BE2C (cell line): ENCODE data around the gene COL4A4.

Experiments used
- DNase-seq: peaks from one replicate; pipeline ENCODE4 v3.0.0-alpha.2; 2020
- H3K27me3 ChIP-seq: fragments of 250-450 bp; sonication (Bioruptor Pico); 2 replicates; pipeline ENCODE4 v1.5.1; 2020; ENCODE audit warnings: mild to moderate bottlenecking
- H3K36me3 ChIP-seq: fragments of 250-450 bp; sonication (Bioruptor Pico); 2 replicates; pipeline ENCODE4 v1.5.1; 2020; ENCODE audit warnings: mild to moderate bottlenecking
- H3K4me1 ChIP-seq: fragments of 250-450 bp; sonication (Bioruptor Pico); 2 replicates; pipeline ENCODE4 v1.5.1; 2020
- H3K4me3 ChIP-seq: 2 replicates; pipeline ENCODE4 v1.5.1; 2011; ENCODE audit warnings: low read depth, low read length
- H3K9me3 ChIP-seq: fragments of 250-450 bp; sonication (Bioruptor Pico); 2 replicates; pipeline ENCODE4 v1.5.1; 2020
- TF ChIP-seq, protein P1 (sequence below): IDR thresholded peaks from 2 replicates; pipeline ENCODE4 v1.5.1; 2012; ENCODE audit warnings: mild to moderate bottlenecking, low read depth, low read length

Gene COL4A4

DNA sequence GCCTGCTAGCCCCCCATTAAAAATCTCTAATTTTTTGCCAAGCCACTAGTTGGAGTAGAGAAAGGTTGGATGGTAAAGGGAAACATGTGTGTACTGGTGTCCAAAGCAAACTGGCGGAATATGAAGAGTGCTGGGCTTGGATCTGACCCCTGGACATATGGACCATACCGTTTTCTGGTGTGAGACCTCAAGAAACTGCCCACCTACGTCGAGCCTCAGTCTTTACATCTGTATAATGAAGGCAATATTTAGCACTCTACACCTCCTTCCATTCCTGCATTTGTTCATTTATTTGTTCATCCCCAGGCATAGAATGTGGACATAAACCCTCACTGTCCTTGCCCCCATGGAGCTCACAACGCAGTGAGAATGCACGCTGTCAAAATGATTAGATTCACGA lies 185.7 kb downstream of the COL4A4 start:
- no peak for DNase-seq
- Histone ChIP-seq H3K4me3 (no peak overlapping the region), H3K36me3 (no peaks in the 10 kb centered on the region), H3K27me3 (no peaks in the 10 kb centered on the region), H3K4me1 (no peaks in the 10 kb centered on the region), H3K9me3 (no peaks in the 10 kb centered on the region)
- TF ChIP-seq, protein P1, sequence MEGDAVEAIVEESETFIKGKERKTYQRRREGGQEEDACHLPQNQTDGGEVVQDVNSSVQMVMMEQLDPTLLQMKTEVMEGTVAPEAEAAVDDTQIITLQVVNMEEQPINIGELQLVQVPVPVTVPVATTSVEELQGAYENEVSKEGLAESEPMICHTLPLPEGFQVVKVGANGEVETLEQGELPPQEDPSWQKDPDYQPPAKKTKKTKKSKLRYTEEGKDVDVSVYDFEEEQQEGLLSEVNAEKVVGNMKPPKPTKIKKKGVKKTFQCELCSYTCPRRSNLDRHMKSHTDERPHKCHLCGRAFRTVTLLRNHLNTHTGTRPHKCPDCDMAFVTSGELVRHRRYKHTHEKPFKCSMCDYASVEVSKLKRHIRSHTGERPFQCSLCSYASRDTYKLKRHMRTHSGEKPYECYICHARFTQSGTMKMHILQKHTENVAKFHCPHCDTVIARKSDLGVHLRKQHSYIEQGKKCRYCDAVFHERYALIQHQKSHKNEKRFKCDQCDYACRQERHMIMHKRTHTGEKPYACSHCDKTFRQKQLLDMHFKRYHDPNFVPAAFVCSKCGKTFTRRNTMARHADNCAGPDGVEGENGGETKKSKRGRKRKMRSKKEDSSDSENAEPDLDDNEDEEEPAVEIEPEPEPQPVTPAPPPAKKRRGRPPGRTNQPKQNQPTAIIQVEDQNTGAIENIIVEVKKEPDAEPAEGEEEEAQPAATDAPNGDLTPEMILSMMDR = no peak

DNA sequence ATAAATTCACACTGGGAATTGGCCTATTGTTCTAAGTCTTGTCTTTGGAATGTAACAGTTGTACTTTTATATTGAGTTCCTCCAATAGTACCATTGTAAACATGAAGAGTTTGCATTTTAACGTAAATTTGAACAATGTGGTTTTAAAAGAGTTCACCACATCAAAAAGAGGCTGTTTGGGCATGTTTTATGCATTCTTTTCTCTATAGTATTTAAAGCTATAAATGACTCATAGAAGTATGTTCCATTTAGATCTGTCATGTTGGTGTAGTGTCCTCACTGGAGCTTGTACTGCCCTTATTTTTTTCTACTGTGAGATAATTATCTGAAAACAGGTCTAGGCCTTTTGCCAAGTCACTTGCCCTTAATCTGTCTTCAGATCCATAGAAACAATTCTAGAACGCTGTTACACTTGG lies 186.2 kb downstream of the COL4A4 start:
- no peaks in the 10 kb centered on the region for H3K9me3 ChIP-seq
- H3K4me3 ChIP-seq = no peak overlapping the region
- H3K36me3 ChIP-seq = no peaks in the 10 kb centered on the region
- no peaks in the 10 kb centered on the region for H3K4me1 ChIP-seq
- TF ChIP-seq, protein P1 = no peak
- no peaks in the 10 kb centered on the region for H3K27me3 ChIP-seq
- no peak for DNase-seq

DNA sequence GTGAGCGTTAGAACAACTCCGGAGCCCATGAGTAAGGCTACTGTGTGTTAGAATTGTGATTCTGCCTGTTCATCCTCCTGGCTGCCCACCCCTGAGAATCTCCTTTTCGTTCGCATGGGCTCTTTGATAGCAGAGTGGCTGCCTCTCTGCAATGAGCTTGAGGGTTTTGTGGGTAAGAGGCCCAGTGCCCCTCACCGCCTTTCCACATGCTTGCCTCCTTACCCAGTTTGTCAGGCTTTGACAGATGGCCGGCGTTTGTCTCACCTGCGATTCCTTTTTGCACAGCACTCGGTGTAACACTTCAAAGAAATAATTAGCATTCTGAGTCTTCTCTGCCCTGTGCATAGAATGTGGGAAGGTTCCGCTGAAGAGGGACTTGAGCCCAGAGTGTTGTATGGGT lies 190.2 kb downstream of the COL4A4 start:
- TF ChIP-seq, protein P1 = no peak
- Histone ChIP-seq H3K36me3 (no peaks in the 10 kb centered on the region), H3K27me3 (no peaks in the 10 kb centered on the region), H3K4me3 (no peak overlapping the region), H3K4me1 (no peaks in the 10 kb centered on the region), H3K9me3 (no peaks in the 10 kb centered on the region)
- DNase-seq = no peak

DNA sequence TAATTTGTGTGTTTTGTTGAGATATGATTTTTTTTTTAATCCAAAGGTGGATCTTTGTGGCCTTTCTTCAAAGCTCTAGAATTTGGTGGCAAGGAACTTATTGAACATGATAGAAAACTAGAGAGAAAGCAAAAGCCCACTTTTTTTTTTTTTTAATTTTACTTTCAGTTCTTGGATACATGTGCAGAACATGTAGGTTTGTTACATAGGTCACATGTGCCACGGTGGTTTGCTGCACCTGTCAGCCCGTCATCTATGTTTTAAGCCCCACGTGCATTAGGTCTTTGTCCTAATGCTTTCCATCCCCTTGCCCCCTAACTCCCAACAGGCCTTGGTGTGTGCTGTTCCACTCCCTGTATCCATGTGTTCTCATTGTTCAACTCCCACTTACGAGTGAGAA lies 192.2 kb downstream of the COL4A4 start:
- no peak overlapping the region for H3K4me3 ChIP-seq
- TF ChIP-seq, protein P1 = no peak
- no peaks in the 10 kb centered on the region for H3K36me3 ChIP-seq
- H3K27me3 ChIP-seq = no peaks in the 10 kb centered on the region
- DNase-seq = no peak
- no peaks in the 10 kb centered on the region for H3K9me3 ChIP-seq
- no peaks in the 10 kb centered on the region for H3K4me1 ChIP-seq

DNA sequence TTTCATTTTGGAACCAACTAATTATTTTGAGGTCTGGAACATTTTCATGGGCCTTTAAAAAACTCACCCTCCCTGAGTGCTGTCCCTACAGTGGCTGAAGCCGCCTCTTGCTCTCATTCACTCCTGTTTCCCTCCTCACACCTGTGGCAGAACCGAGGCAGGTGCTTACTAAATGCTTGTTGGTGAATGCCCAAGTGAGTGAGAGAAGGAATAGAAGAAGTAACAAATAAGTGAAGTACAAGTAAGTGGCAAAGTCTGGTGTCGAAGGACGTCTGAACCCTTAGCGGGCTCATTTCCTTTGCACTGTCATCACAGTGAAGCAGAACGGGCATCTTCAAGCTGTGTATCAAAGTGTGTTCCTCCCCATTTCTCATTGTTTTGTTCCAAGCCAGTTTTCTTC lies 192.9 kb downstream of the COL4A4 start:
- Histone ChIP-seq H3K27me3 (no peaks in the 10 kb centered on the region), H3K9me3 (no peaks in the 10 kb centered on the region), H3K36me3 (no peaks in the 10 kb centered on the region), H3K4me1 (no peaks in the 10 kb centered on the region), H3K4me3 (no peak overlapping the region)
- TF ChIP-seq, protein P1 = no peak
- no peak for DNase-seq

DNA sequence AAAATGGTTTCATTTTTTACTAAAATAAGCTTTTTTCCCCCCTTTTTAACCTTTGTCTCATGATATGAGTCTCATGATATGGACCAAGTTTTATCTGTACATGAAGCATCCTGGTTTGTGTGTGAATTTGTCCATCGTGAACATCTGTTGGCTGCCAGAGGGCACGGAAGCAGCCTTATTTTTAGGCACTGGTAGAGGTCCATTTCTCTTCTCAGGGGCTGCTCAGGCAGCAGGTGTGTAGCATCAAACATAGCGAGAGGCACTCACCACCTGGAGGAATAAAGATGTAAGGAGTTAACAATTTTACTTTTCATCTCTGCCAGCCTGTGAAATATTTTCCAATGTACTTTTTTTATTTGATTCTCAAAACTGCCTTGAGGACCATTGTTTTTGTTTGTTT lies 193.6 kb downstream of the COL4A4 start:
- no peak for DNase-seq
- Histone ChIP-seq H3K36me3 (no peaks in the 10 kb centered on the region), H3K4me1 (no peaks in the 10 kb centered on the region), H3K4me3 (no peak overlapping the region), H3K27me3 (no peaks in the 10 kb centered on the region), H3K9me3 (no peaks in the 10 kb centered on the region)
- TF ChIP-seq, protein P1 = no peak
